HPDE6-E6E7 (cell line): ENCODE measurements around the gene CAMK4.
"Not testable (repeated sequence)": the region's sequence is repeated elsewhere in the genome, so short reads cannot be mapped to it uniquely, and the experiment has no call there.

Experiments used
- DNase-seq: peaks from one replicate; pipeline ENCODE4 v3.0.0; 2011; ENCODE audit warnings: missing footprints; ENCODE audit errors: extremely low spot score

The CAMK4 gene

GRCh38 chr5:111379391-111379816, 155.2 kb downstream of the CAMK4 start:
- no peak for DNase-seq

- DNase-seq: no peak
Measured at GRCh38 chr5:111383288-111383970, 159.2 kb downstream of the CAMK4 start.

GRCh38 chr5:111384220-111384619, 160.0 kb downstream of the CAMK4 start:
- no peak for DNase-seq

- DNase-seq: no peak
Measured at GRCh38 chr5:111385051-111385450, 160.9 kb downstream of the CAMK4 start.

- DNase-seq: no peak
Measured at GRCh38 chr5:111385970-111386831, 162.0 kb downstream of the CAMK4 start.

GRCh38 chr5:111386832-111387162, 162.6 kb downstream of the CAMK4 start:
- DNase-seq: no peak

GRCh38 chr5:111387361-111387760, 163.2 kb downstream of the CAMK4 start:
- no peak for DNase-seq

GRCh38 chr5:111389390-111390082, 165.4 kb downstream of the CAMK4 start:
- peak; percentile 12 for DNase-seq

GRCh38 chr5:111392181-111392580, 168.0 kb downstream of the CAMK4 start:
- DNase-seq: no peak

GRCh38 chr5:111394586-111394985, 170.4 kb downstream of the CAMK4 start:
- peak; percentile 32 for DNase-seq

GRCh38 chr5:111398013-111398412, 173.8 kb downstream of the CAMK4 start:
- no peak for DNase-seq

GRCh38 chr5:111399113-111399512, 174.9 kb downstream of the CAMK4 start:
- no peak for DNase-seq

GRCh38 chr5:111401906-111402305, 177.7 kb downstream of the CAMK4 start:
- DNase-seq: no peak

- DNase-seq: no peak
Measured at GRCh38 chr5:111404270-111404769, 180.1 kb downstream of the CAMK4 start.

GRCh38 chr5:111407562-111407961, 183.4 kb downstream of the CAMK4 start:
- DNase-seq: no peak

- no peak for DNase-seq
Measured at GRCh38 chr5:111408817-111409216, 184.6 kb downstream of the CAMK4 start.

- not testable (repeated sequence) for DNase-seq
Measured at GRCh38 chr5:111409266-111409665, 185.1 kb downstream of the CAMK4 start.

- not testable (repeated sequence) for DNase-seq
Measured at GRCh38 chr5:111410067-111410466, 185.9 kb downstream of the CAMK4 start.

- DNase-seq: no peak
Measured at GRCh38 chr5:111411301-111411700, 187.1 kb downstream of the CAMK4 start.

- DNase-seq: no peak
Measured at GRCh38 chr5:111412593-111412992, 188.4 kb downstream of the CAMK4 start.

GRCh38 chr5:111415053-111415452, 190.9 kb downstream of the CAMK4 start:
- DNase-seq: no peak

- DNase-seq: no peak
Measured at GRCh38 chr5:111422245-111422644, 198.1 kb downstream of the CAMK4 start.
